ENCODE results near the gene EIF4G3. TPM values are rescaled to one million over a fixed set of nuclear protein-coding genes. Genes with fewer than 3 reads are reported as not detected.

Gene EIF4G3
- total RNA-seq, 1 donor from 2014 or later, result 97.4 TPM

DNA sequence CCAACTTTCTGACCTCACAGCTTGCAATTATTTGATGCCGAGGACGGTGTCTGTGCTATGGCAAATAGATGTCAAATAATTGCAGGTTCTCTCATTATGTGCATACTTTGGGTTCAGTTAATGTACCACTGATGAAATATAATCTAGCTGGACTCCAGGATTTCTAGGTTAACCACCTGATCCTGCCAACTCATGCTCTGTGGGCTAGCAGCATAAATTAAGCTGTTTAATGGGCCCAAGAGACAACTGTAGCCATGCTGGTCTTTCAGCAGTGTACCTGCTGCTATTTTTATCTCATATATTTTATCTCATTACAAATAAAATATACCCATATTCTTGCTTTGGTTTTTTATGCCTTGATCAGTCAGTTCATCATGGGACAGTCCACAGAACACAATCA lies 346.3 kb downstream of the EIF4G3 start:
- H3K4me3 Mint-ChIP-seq (ENCODE audit: low read depth), result no peak overlapping the region
- H3K27me3 Mint-ChIP-seq, result no peaks in the 10 kb centered on the region
- H3K27ac Mint-ChIP-seq, result no peak overlapping the region
- TF ChIP-seq, protein P1, sequence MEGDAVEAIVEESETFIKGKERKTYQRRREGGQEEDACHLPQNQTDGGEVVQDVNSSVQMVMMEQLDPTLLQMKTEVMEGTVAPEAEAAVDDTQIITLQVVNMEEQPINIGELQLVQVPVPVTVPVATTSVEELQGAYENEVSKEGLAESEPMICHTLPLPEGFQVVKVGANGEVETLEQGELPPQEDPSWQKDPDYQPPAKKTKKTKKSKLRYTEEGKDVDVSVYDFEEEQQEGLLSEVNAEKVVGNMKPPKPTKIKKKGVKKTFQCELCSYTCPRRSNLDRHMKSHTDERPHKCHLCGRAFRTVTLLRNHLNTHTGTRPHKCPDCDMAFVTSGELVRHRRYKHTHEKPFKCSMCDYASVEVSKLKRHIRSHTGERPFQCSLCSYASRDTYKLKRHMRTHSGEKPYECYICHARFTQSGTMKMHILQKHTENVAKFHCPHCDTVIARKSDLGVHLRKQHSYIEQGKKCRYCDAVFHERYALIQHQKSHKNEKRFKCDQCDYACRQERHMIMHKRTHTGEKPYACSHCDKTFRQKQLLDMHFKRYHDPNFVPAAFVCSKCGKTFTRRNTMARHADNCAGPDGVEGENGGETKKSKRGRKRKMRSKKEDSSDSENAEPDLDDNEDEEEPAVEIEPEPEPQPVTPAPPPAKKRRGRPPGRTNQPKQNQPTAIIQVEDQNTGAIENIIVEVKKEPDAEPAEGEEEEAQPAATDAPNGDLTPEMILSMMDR (IDR thresholded peaks at IDR 0.05; ENCODE audit: unreplicated experiment), result no peak
- DNase-seq (ENCODE audit: low spot score, unreplicated experiment), result no peak
- peaks cover 18% of the 10 kb centered on the region for H3K36me3 Mint-ChIP-seq (ENCODE audit: insufficient read depth)
- H3K4me1 Mint-ChIP-seq (ENCODE audit: low read depth), result peaks cover 5% of the 10 kb centered on the region
- peaks cover 4% of the 10 kb centered on the region for H3K9me3 Mint-ChIP-seq (ENCODE audit: low read depth)

DNA sequence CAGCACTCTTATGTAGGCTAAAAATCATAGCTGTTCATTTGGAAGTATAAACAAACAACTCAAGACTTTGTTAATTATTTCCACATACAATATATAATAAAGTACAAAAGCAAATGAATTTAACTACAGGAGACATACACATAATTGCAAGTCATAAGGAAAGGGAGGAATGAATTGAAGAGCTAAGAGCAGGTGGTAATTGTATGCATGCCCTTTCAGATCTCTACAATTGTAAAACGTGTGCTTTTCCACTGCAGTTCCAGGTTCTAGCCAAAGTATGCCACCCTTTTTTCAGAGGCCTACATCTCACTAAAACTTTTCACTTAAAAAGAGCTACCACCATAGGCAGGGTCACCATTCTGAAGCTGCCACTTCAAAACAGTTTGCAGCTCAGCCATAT lies 346.8 kb downstream of the EIF4G3 start:
- no peak for DNase-seq (ENCODE audit: low spot score, unreplicated experiment)
- peaks cover 4% of the 10 kb centered on the region for H3K9me3 Mint-ChIP-seq (ENCODE audit: low read depth)
- H3K4me1 Mint-ChIP-seq (ENCODE audit: low read depth), result peaks cover 5% of the 10 kb centered on the region
- H3K27ac Mint-ChIP-seq, result no peak overlapping the region
- TF ChIP-seq, protein P1 (IDR thresholded peaks at IDR 0.05; ENCODE audit: unreplicated experiment), result no peak
- peaks cover 14% of the 10 kb centered on the region for H3K36me3 Mint-ChIP-seq (ENCODE audit: insufficient read depth)
- no peak overlapping the region for H3K4me3 Mint-ChIP-seq (ENCODE audit: low read depth)
- no peaks in the 10 kb centered on the region for H3K27me3 Mint-ChIP-seq

DNA sequence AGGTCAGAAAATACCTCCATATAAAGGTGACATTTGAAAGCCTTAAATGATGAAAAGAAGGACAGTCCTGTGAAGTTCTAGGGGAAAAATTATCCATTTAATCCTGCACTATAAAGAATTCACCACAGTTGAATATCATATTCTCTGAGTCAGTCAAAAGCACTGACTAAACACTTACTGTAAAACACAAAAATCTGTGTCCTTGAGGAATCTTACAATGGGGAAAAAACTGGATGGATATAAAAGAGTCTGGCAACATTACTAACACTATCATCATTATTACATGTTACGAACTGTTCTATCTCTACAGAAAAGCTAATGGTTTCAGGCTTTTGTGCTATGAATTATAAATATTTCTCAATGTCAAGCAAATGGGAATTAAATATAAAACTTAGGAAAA lies 347.2 kb downstream of the EIF4G3 start:
- TF ChIP-seq, protein P1 (IDR thresholded peaks at IDR 0.05; ENCODE audit: unreplicated experiment), result no peak

DNA sequence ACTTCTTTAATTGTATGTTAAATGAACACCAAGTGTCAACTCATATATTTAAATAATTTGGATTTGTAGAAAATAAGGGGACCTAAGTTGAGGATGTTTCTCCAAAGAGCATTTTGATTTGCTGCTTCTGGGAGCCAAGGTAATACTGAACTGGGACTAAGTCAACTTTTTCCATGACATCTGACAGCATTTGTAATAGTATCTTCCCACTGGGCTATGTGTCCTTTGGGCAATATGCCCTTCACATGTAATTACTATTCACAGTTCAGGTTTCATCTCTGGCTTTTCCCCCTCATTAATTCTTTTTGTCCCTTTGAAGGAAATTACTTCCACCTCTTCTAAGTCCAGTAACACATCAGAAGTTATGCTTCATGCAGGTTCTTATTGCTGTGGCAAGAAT lies 352.9 kb downstream of the EIF4G3 start:
- H3K9me3 Mint-ChIP-seq (ENCODE audit: low read depth), result no peaks in the 10 kb centered on the region
- H3K27me3 Mint-ChIP-seq, result no peaks in the 10 kb centered on the region
- no peak overlapping the region for H3K4me3 Mint-ChIP-seq (ENCODE audit: low read depth)
- TF ChIP-seq, protein P1 (IDR thresholded peaks at IDR 0.05; ENCODE audit: unreplicated experiment), result no peak
- peaks cover 3% of the 10 kb centered on the region for H3K4me1 Mint-ChIP-seq (ENCODE audit: low read depth)
- H3K27ac Mint-ChIP-seq, result no peak overlapping the region
- DNase-seq (ENCODE audit: low spot score, unreplicated experiment), result no peak
- H3K36me3 Mint-ChIP-seq (ENCODE audit: insufficient read depth), result peaks cover 11% of the 10 kb centered on the region

More for the DNA sequence above, 347.2 kb downstream of the EIF4G3 start:
- peaks cover 5% of the 10 kb centered on the region for H3K4me1 Mint-ChIP-seq (ENCODE audit: low read depth)
- H3K36me3 Mint-ChIP-seq (ENCODE audit: insufficient read depth), result peaks cover 11% of the 10 kb centered on the region
- H3K27me3 Mint-ChIP-seq, result no peaks in the 10 kb centered on the region
- H3K27ac Mint-ChIP-seq, result no peak overlapping the region
- H3K4me3 Mint-ChIP-seq (ENCODE audit: low read depth), result no peak overlapping the region
- H3K9me3 Mint-ChIP-seq (ENCODE audit: low read depth), result peaks cover 3% of the 10 kb centered on the region
- DNase-seq (ENCODE audit: low spot score, unreplicated experiment), result no peak

DNA sequence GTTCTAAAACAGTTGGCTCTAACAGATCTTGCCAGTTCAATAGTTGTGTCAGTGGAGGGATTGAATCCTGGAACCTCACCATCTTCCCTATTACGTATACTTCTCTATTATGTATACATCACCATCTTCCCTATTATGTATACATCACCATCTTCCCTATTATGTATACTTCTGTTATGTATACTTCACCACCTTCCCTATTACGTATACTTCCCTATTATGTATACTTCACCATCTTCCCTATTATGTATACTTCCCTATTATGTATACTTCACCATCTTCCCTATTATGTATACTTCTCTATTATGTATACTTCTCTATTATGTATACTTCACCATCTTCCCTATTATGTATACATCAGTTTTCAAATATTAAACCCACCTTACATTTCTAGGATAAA lies 355.2 kb downstream of the EIF4G3 start:
- Mint-ChIP-seq H3K27me3 (no peaks in the 10 kb centered on the region), H3K4me3 (ENCODE audit: low read depth) (no peak overlapping the region), H3K27ac (no peak overlapping the region), H3K36me3 (ENCODE audit: insufficient read depth) (peaks cover 17% of the 10 kb centered on the region), H3K9me3 (ENCODE audit: low read depth) (no peaks in the 10 kb centered on the region), H3K4me1 (ENCODE audit: low read depth) (no peaks in the 10 kb centered on the region)
- no peak for DNase-seq (ENCODE audit: low spot score, unreplicated experiment)
- TF ChIP-seq, protein P1 (IDR thresholded peaks at IDR 0.05; ENCODE audit: unreplicated experiment), result no peak

Data from progenitor cell of endocrine pancreas (in vitro differentiated cells).